Keratinocyte (primary cell): Measurements from ENCODE around the gene ZBTB8B. TPM values are rescaled to one million over a fixed set of nuclear protein-coding genes. Genes with fewer than 3 reads are reported as not detected.
A peak's percentile ranks its signal among the peaks of the same experiment; 100 is the strongest.
"Not testable (repeated sequence)": the region's sequence is repeated elsewhere in the genome, so short reads cannot be mapped to it uniquely, and the experiment has no call there.

Source experiments
- DNase-seq: peaks from one replicate; pipeline ENCODE4 v3.0.0-alpha.2; 2011; ENCODE audit warnings: low read depth, missing footprints, low spot score
- FAIRE-seq: peaks from 2 replicates; lab custom pipeline; 2011; peaks lifted over from hg19 to GRCh38; lab: Jason Lieb, UNC
- H2AFZ ChIP-seq: 2 replicates; pipeline ENCODE4 v1.6.0; 2012; ENCODE audit warnings: low read length, control low read depth, inconsistent platforms; ENCODE audit not compliant: control insufficient read depth
- H3K27ac ChIP-seq: 2 replicates; pipeline ENCODE4 v1.5.1; 2011; ENCODE audit warnings: low read length; ENCODE audit not compliant: control insufficient read depth, insufficient read depth
- H3K27me3 ChIP-seq: 3 replicates; pipeline ENCODE4 v1.6.0; 2011; ENCODE audit warnings: low read length; ENCODE audit not compliant: control insufficient read depth, insufficient read depth; ENCODE audit errors: extremely low read depth
- H3K36me3 ChIP-seq, 2 experiments: 2 replicates in 1 of 2; 3 replicates in 1 of 2; pipeline ENCODE4 v1.5.1; 2011; ENCODE audit warnings: low read length in 2 of 2, mild to moderate bottlenecking in 1 of 2; ENCODE audit not compliant: control insufficient read depth in 2 of 2, insufficient read depth in 2 of 2; ENCODE audit errors: extremely low read depth in 1 of 2
- H3K4me1 ChIP-seq: 3 replicates; pipeline ENCODE4 v1.5.1; 2011; ENCODE audit warnings: low read length; ENCODE audit not compliant: control insufficient read depth, insufficient read depth; ENCODE audit errors: extremely low read depth
- H3K4me2 ChIP-seq: 3 replicates; pipeline ENCODE4 v1.6.0; 2011; ENCODE audit warnings: low read depth, low read length; ENCODE audit not compliant: control insufficient read depth, insufficient read depth; ENCODE audit errors: extremely low read depth
- H3K4me3 ChIP-seq, 3 experiments: fragments of 200-600 bp in 1 of 3; sonication (generic) in 1 of 3; 2 replicates in 2 of 3; 3 replicates in 1 of 3; pipeline ENCODE4 v1.5.1; 2011 to 2016; ENCODE audit warnings: low read length in 3 of 3, mild to moderate bottlenecking in 3 of 3, control low read depth in 2 of 3, inconsistent platforms in 1 of 3, low read depth in 1 of 3, mixed read lengths in 1 of 3, mixed run types in 1 of 3, moderate library complexity in 1 of 3; ENCODE audit not compliant: control insufficient read depth in 2 of 3, insufficient read depth in 2 of 3; ENCODE audit errors: extremely low read depth in 1 of 3
- H3K79me2 ChIP-seq: 2 replicates; pipeline ENCODE4 v1.6.0; 2012; ENCODE audit warnings: low read length; ENCODE audit not compliant: control insufficient read depth, insufficient read depth
- H3K9ac ChIP-seq: 3 replicates; pipeline ENCODE4 v1.6.0; 2011; ENCODE audit warnings: low read length; ENCODE audit not compliant: control insufficient read depth, insufficient read depth; ENCODE audit errors: extremely low read depth
- H3K9me1 ChIP-seq: 3 replicates; pipeline ENCODE4 v1.6.0; 2011; ENCODE audit warnings: low read length; ENCODE audit not compliant: control insufficient read depth, insufficient read depth; ENCODE audit errors: extremely low read depth
- H3K9me3 ChIP-seq: 2 replicates; pipeline ENCODE4 v1.5.1; 2012; ENCODE audit warnings: low read depth, low read length; ENCODE audit not compliant: control insufficient read depth
- H4K20me1 ChIP-seq: 3 replicates; pipeline ENCODE4 v1.6.0; 2011; ENCODE audit warnings: low read length; ENCODE audit not compliant: control insufficient read depth, insufficient read depth; ENCODE audit errors: extremely low read depth
- EZH2 ChIP-seq: IDR thresholded peaks from one replicate; pipeline ENCODE4 v1.6.1; 2012; ENCODE audit warnings: inconsistent platforms, mild to moderate bottlenecking, low read length, moderate library complexity
- dilution Hi-C: fragments of 300-500 bp; cut with MboI; formaldehyde crosslinking; loops from one replicate; pipeline ENCODE4 v1.7.0; 2020; ENCODE audit warnings: low sequenced_read_pairs; ENCODE audit not compliant: extremely low pct_ligation_motif_present
- polyA plus RNA-seq, 5 experiments: library from polyadenylated mRNA; depleted of rRNA in 3 of 5; stranded (reverse) in 3 of 5; stranded (forward) in 1 of 5; unstranded in 1 of 5; fragments of >200 nt; gene quantifications; 1 replicate in 1 of 5; 2 replicates in 3 of 5; 3 replicates in 1 of 5; pipeline versions ENCODE4 v1.2.1 to v1.2.3, GENCODE V29; 2011 to 2012; ENCODE audit warnings: missing spikeins in 2 of 5, low read depth in 1 of 5, low replicate concordance in 1 of 5
- TF ChIP-seq, protein P1 (sequence below), 3 experiments: IDR thresholded peaks in 1 of 3; conservative IDR thresholded peaks in 1 of 3; optimal IDR thresholded peaks in 1 of 3; 2 replicates in 2 of 3; 3 replicates in 1 of 3; pipeline versions ENCODE3 to v1.5.1; 2011; ENCODE audit warnings: low read length in 3 of 3, mild to moderate bottlenecking in 3 of 3, moderate library complexity in 2 of 3, control low read depth in 1 of 3, inconsistent platforms in 1 of 3; ENCODE audit not compliant: insufficient read depth in 2 of 3; ENCODE audit errors: extremely low read depth in 1 of 3

ZBTB8B gene
- polyA plus RNA-seq, 1 donor (not counting 4 experiments of a cell fraction or from before 2014, with no cell fraction given): not detected

DNA sequence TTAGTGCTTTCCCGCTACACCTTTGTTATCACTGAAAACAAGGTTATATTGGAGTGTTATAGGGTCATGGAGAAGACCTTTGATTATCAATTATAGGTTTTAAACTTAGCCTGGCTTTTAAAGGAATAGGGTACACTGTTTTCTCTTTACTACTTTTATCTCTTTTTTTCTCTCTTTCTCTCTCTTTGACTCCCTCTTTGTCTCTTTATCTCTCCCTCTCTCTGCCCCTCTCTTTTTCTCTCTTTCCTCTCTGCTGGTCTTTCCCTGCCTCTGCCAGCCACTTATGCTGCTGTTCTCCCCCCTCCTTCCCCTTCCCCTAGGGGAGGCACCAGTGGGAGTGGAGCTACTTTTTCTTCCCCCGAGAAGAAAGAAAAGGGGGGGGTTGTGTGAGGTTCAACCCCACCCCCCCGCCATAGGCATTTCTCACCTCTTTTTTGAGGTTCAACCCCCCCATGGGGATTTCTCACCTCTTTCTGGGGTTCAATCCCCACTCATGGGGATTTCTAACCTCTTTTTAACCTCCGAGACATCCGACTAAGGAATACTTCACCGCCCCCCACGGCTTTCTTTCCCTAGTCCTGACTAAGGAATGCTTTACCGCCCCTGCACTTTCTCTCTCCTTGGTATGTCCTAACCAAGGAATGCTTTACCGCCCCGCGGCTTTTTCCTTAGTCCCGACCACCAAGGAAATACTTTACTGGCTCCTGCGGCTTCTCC is 17.2 kb upstream of the ZBTB8B start:
- Histone ChIP-seq H3K4me2 (peak overlapping the region; percentile 37), H3K79me2 (no peaks in the 10 kb centered on the region), H2AFZ (no peak overlapping the region), H4K20me1 (no peaks in the 10 kb centered on the region), H3K27me3 (peaks cover 3% of the 10 kb centered on the region), H3K4me3 (no peak overlapping the region), H3K4me1 (no peaks in the 10 kb centered on the region), H3K36me3 (no peaks in the 10 kb centered on the region), H3K9me3 (no peaks in the 10 kb centered on the region), H3K9ac (no peak overlapping the region), H3K9me1 (no peaks in the 10 kb centered on the region), H3K27ac (no peak overlapping the region)
- dilution Hi-C loops: no loop called here
- no peak for DNase-seq
- TF ChIP-seq, protein P1, sequence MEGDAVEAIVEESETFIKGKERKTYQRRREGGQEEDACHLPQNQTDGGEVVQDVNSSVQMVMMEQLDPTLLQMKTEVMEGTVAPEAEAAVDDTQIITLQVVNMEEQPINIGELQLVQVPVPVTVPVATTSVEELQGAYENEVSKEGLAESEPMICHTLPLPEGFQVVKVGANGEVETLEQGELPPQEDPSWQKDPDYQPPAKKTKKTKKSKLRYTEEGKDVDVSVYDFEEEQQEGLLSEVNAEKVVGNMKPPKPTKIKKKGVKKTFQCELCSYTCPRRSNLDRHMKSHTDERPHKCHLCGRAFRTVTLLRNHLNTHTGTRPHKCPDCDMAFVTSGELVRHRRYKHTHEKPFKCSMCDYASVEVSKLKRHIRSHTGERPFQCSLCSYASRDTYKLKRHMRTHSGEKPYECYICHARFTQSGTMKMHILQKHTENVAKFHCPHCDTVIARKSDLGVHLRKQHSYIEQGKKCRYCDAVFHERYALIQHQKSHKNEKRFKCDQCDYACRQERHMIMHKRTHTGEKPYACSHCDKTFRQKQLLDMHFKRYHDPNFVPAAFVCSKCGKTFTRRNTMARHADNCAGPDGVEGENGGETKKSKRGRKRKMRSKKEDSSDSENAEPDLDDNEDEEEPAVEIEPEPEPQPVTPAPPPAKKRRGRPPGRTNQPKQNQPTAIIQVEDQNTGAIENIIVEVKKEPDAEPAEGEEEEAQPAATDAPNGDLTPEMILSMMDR (optimal IDR thresholded peaks at IDR 0.05 in 1 of 3, IDR thresholded peaks at IDR 0.05 in 1 of 3, conservative IDR thresholded peaks at IDR 0.05 in 1 of 3; ENCODE audit: extremely low read depth in 1 of 3, insufficient read depth in 2 of 3, low read length in 3 of 3): no peak
- no peak for TF ChIP-seq EZH2
- FAIRE-seq: no peak

DNA sequence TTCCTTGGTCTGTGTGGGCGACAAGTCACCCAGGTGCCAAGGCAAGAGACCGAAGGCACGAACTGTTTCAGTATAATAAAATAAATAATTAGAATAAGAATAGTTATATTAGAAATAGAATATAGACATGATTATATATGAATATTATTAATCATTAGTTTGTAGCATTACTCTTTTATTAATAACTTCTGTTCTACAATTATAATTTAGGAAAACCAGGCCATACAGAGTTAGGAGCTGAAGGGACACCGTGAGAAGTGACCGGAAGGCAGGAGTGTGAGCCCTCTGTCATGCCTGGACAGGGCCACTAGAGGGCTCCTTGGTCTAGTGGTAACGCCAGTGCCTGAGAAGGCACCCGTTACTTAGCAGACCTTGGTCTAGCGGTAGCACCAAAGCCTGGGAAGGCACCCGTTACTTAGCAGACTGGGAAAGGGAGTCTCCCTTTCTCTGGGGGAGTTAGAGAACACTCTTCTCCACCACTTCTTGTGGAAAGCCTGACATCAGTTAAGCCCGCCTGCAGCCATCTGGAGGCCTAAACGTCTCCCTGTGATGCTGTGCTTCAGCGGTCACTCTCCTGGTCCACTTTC is 16.6 kb upstream of the ZBTB8B start:
- H3K27me3 ChIP-seq, H4K20me1 ChIP-seq, H2AFZ ChIP-seq, H3K9me1 ChIP-seq, H3K9ac ChIP-seq, H3K79me2 ChIP-seq, H3K36me3 ChIP-seq, H3K27ac ChIP-seq, dilution Hi-C loops, H3K9me3 ChIP-seq, H3K4me1 ChIP-seq, H3K4me3 ChIP-seq: not testable (repeated sequence)
- peak overlapping the region; percentile 37 for H3K4me2 ChIP-seq
- peak; percentile 21 for DNase-seq
- TF ChIP-seq, protein P1 (optimal IDR thresholded peaks at IDR 0.05 in 1 of 3, IDR thresholded peaks at IDR 0.05 in 1 of 3, conservative IDR thresholded peaks at IDR 0.05 in 1 of 3; ENCODE audit: extremely low read depth in 1 of 3, insufficient read depth in 2 of 3, low read length in 3 of 3): peak; percentile 63 to 76 (median 70)
- peak; percentile 77 for FAIRE-seq
